ENCODE measurements around the gene TRIM44. TPM values are rescaled to one million over a fixed set of nuclear protein-coding genes. Genes with fewer than 3 reads are reported as not detected.

TRIM44 gene
- total RNA-seq, 1 donor from 2014 or later, result 67.0 TPM

- H3K27me3 Mint-ChIP-seq, result no peaks in the 10 kb centered on the region
- ATAC-seq (ENCODE audit: low read depth) (no peak), DNase-seq (no peak)
- no peak overlapping the region for H3K4me3 Mint-ChIP-seq
- H3K9me3 Mint-ChIP-seq, result peaks cover 8% of the 10 kb centered on the region
- ChIA-PET POLR2A (no interaction called here), CTCF (no interaction called here)
- H3K4me1 Mint-ChIP-seq, result peaks cover 37% of the 10 kb centered on the region
- no peak overlapping the region for H3K27ac Mint-ChIP-seq
- intact Hi-C loops (cut with micrococcal nuclease), result no loop called here
- H3K36me3 Mint-ChIP-seq (ENCODE audit: low read depth), result peaks cover 35% of the 10 kb centered on the region
- TF ChIP-seq CTCF (IDR thresholded peaks at IDR 0.05), result no peak
Observed at GRCh38 chr11:35779409-35779808, 116.8 kb downstream of the TRIM44 start.

GRCh38 chr11:35780951-35781860 lies 118.6 kb downstream of the TRIM44 start:
- no peak overlapping the region for H3K27ac Mint-ChIP-seq
- intact Hi-C loops (cut with micrococcal nuclease), result no loop called here

GRCh38 chr11:35781861-35782470 lies 119.4 kb downstream of the TRIM44 start:
- intact Hi-C loops (cut with micrococcal nuclease), result no loop called here
- ATAC-seq (ENCODE audit: low read depth) (no peak), DNase-seq (no peak)
- ChIA-PET POLR2A (no interaction called here), CTCF (no interaction called here)
- TF ChIP-seq CTCF (IDR thresholded peaks at IDR 0.05), result no peak
- H3K9me3 Mint-ChIP-seq, result peaks cover 5% of the 10 kb centered on the region
- no peaks in the 10 kb centered on the region for H3K27me3 Mint-ChIP-seq
- H3K36me3 Mint-ChIP-seq (ENCODE audit: low read depth), result peaks cover 31% of the 10 kb centered on the region
- H3K27ac Mint-ChIP-seq, result no peak overlapping the region
- H3K4me1 Mint-ChIP-seq, result peaks cover 43% of the 10 kb centered on the region
- H3K4me3 Mint-ChIP-seq, result no peak overlapping the region

More at GRCh38 chr11:35780951-35781860, 118.6 kb downstream of the TRIM44 start:
- Mint-ChIP-seq H3K4me1 (peaks cover 41% of the 10 kb centered on the region), H3K4me3 (no peak overlapping the region), H3K9me3 (peaks cover 8% of the 10 kb centered on the region), H3K36me3 (ENCODE audit: low read depth) (peaks cover 31% of the 10 kb centered on the region), H3K27me3 (no peaks in the 10 kb centered on the region)
- ATAC-seq (ENCODE audit: low read depth) (no peak), DNase-seq (no peak)
- POLR2A ChIA-PET, result no interaction called here
- no peak for TF ChIP-seq CTCF (IDR thresholded peaks at IDR 0.05)
- CTCF ChIA-PET, result no interaction called here

GRCh38 chr11:35783809-35784208 lies 121.2 kb downstream of the TRIM44 start:
- peaks cover 28% of the 10 kb centered on the region for H3K36me3 Mint-ChIP-seq (ENCODE audit: low read depth)
- POLR2A ChIA-PET, result no interaction called here
- DNase-seq, result no peak
- H3K4me1 Mint-ChIP-seq, result peaks cover 49% of the 10 kb centered on the region
- no peak overlapping the region for H3K4me3 Mint-ChIP-seq
- H3K27me3 Mint-ChIP-seq, result no peaks in the 10 kb centered on the region
- no peak overlapping the region for H3K27ac Mint-ChIP-seq
- intact Hi-C loops (cut with micrococcal nuclease), result no loop called here
- no peaks in the 10 kb centered on the region for H3K9me3 Mint-ChIP-seq
- ATAC-seq (ENCODE audit: low read depth), result no peak
- CTCF ChIA-PET, result no interaction called here
- TF ChIP-seq CTCF (IDR thresholded peaks at IDR 0.05), result no peak

GRCh38 chr11:35784699-35785098 lies 122.1 kb downstream of the TRIM44 start:
- H3K27me3 Mint-ChIP-seq, result no peaks in the 10 kb centered on the region
- DNase-seq (no peak), ATAC-seq (ENCODE audit: low read depth) (no peak)
- ChIA-PET POLR2A (no interaction called here), CTCF (no interaction called here)
- no peak overlapping the region for H3K4me3 Mint-ChIP-seq
- no peak for TF ChIP-seq CTCF (IDR thresholded peaks at IDR 0.05)
- intact Hi-C loops (cut with micrococcal nuclease), result no loop called here
- H3K4me1 Mint-ChIP-seq, result peaks cover 49% of the 10 kb centered on the region
- no peaks in the 10 kb centered on the region for H3K9me3 Mint-ChIP-seq
- peaks cover 19% of the 10 kb centered on the region for H3K36me3 Mint-ChIP-seq (ENCODE audit: low read depth)
- H3K27ac Mint-ChIP-seq, result no peak overlapping the region

Measured in activated B cell treated with CpG ODN at 0.5 μM for 24 hours (primary cell).